HEK293 (cell line): ENCODE measurements around the gene LRRC4C.

Experiments
- CTCF ChIA-PET: fragments of 350-600 bp; formaldehyde crosslinking; extraction: SDS; loops from one replicate; lab custom pipeline; 2021; ENCODE audit warnings: antibody characterized with exemption; lab: Yijun Ruan, JAX
- POLR2A ChIA-PET: fragments of 300-600 bp; formaldehyde crosslinking; extraction: SDS; loops from one replicate; lab custom pipeline; 2020; ENCODE audit warnings: antibody characterized with exemption, inconsistent platforms; lab: Yijun Ruan, JAX
- H3K27ac ChIP-seq: fragments of 200-500 bp; sonication (Bioruptor generic); 2 replicates; pipeline ENCODE4 v1.5.1; 2014; ENCODE audit warnings: low read depth, low read length, control low read depth, inconsistent platforms; ENCODE audit errors: extremely low read depth
- H3K36me3 ChIP-seq, 2 experiments: fragments of 200-500 bp in 1 of 2; sonication (Bioruptor generic) in 1 of 2; 1 replicate in 1 of 2; 2 replicates in 1 of 2; pipeline ENCODE4 v1.5.1; 2014 to 2017; ENCODE audit warnings: inconsistent platforms in 2 of 2, low read length in 2 of 2; ENCODE audit not compliant: control insufficient read depth in 2 of 2, insufficient read depth in 1 of 2
- H3K4me1 ChIP-seq: fragments of 200-500 bp; sonication (Bioruptor generic); 2 replicates; pipeline ENCODE4 v1.5.1; 2014; ENCODE audit warnings: mild to moderate bottlenecking, low read length, inconsistent platforms; ENCODE audit not compliant: control insufficient read depth, insufficient read depth
- H3K4me3 ChIP-seq: 2 replicates; pipeline ENCODE4 v1.5.1; 2011; ENCODE audit warnings: low read depth, mild to moderate bottlenecking, control low read depth, low read length, moderate library complexity
- H3K9me3 ChIP-seq: fragments of 200-500 bp; sonication (Bioruptor generic); 2 replicates; pipeline ENCODE4 v1.5.1; 2014; ENCODE audit warnings: low read depth, low read length, inconsistent platforms; ENCODE audit not compliant: control insufficient read depth, insufficient read depth
- FEZF1 ChIP-seq: fragments of 450-650 bp; formaldehyde crosslinking; IDR thresholded peaks from 2 replicates; pipeline ENCODE4 v1.5.1; 2016; ENCODE audit warnings: missing biosample characterization, missing genetic modification characterization
- PRDM1 ChIP-seq: fragments of 450-650 bp; formaldehyde crosslinking; IDR thresholded peaks from 2 replicates; pipeline ENCODE4; 2016; ENCODE audit warnings: missing biosample characterization, missing genetic modification characterization
- SP3 ChIP-seq: fragments of 450-650 bp; formaldehyde crosslinking; IDR thresholded peaks from 2 replicates; pipeline ENCODE4 v1.5.1; 2016; ENCODE audit warnings: missing biosample characterization, missing genetic modification characterization
- YY1 ChIP-seq: fragments of 450-650 bp; formaldehyde crosslinking; IDR thresholded peaks from 2 replicates; pipeline ENCODE4 v1.5.1; 2018; ENCODE audit warnings: missing biosample characterization, missing genetic modification characterization
- ZBTB11 ChIP-seq: fragments of 450-650 bp; formaldehyde crosslinking; conservative IDR thresholded peaks from 2 replicates; pipeline ENCODE4 v1.5.1; 2016; ENCODE audit warnings: low read depth, missing biosample characterization, missing genetic modification characterization
- ZBTB21 ChIP-seq: fragments of 450-650 bp; formaldehyde crosslinking; IDR thresholded peaks from 2 replicates; pipeline ENCODE4 v1.5.1; 2017; ENCODE audit warnings: missing biosample characterization, missing genetic modification characterization
- ZIC2 ChIP-seq: fragments of 450-650 bp; formaldehyde crosslinking; IDR thresholded peaks from 2 replicates; pipeline ENCODE4 v1.5.1; 2016; ENCODE audit warnings: missing biosample characterization, missing genetic modification characterization
- ZNF155 ChIP-seq: fragments of 450-650 bp; formaldehyde crosslinking; IDR thresholded peaks from 2 replicates; pipeline ENCODE4 v1.5.1; 2016; ENCODE audit warnings: missing biosample characterization, missing genetic modification characterization
- ZNF202 ChIP-seq: fragments of 450-650 bp; formaldehyde crosslinking; IDR thresholded peaks from 2 replicates; pipeline ENCODE4 v1.5.1; 2016; ENCODE audit warnings: missing biosample characterization, missing genetic modification characterization, borderline replicate concordance
- ZNF23 ChIP-seq: fragments of 450-650 bp; formaldehyde crosslinking; IDR thresholded peaks from 2 replicates; pipeline ENCODE4 v1.5.1; 2016; ENCODE audit warnings: missing biosample characterization, missing genetic modification characterization, borderline replicate concordance
- ZNF280D ChIP-seq: fragments of 450-650 bp; formaldehyde crosslinking; IDR thresholded peaks from 2 replicates; pipeline ENCODE4 v1.5.1; 2016; ENCODE audit warnings: missing biosample characterization, missing genetic modification characterization
- ZNF292 ChIP-seq: fragments of 450-650 bp; formaldehyde crosslinking; IDR thresholded peaks from 2 replicates; pipeline ENCODE4 v1.5.1; 2016; ENCODE audit warnings: low read depth, missing biosample characterization, missing genetic modification characterization, borderline replicate concordance
- ZNF391 ChIP-seq: fragments of 450-650 bp; formaldehyde crosslinking; IDR thresholded peaks from 2 replicates; pipeline ENCODE4 v1.5.1; 2016; ENCODE audit warnings: low read depth, missing biosample characterization, missing genetic modification characterization, borderline replicate concordance
- ZNF433 ChIP-seq: fragments of 450-650 bp; formaldehyde crosslinking; IDR thresholded peaks from 2 replicates; pipeline ENCODE4 v1.5.1; 2016; ENCODE audit warnings: missing biosample characterization, missing genetic modification characterization, low read depth
- ZNF449 ChIP-seq: fragments of 450-650 bp; formaldehyde crosslinking; IDR thresholded peaks from 2 replicates; pipeline ENCODE4 v1.5.1; 2017; ENCODE audit warnings: missing biosample characterization, mild to moderate bottlenecking, missing genetic modification characterization, moderate library complexity
- ZNF518A ChIP-seq: fragments of 450-650 bp; formaldehyde crosslinking; conservative IDR thresholded peaks from 2 replicates; pipeline ENCODE4 v1.5.1; 2016; ENCODE audit warnings: low read depth, missing biosample characterization, missing genetic modification characterization
- ZNF548 ChIP-seq: fragments of 450-650 bp; formaldehyde crosslinking; IDR thresholded peaks from 2 replicates; pipeline ENCODE4 v1.5.1; 2016; ENCODE audit warnings: missing biosample characterization, missing genetic modification characterization
- ZNF580 ChIP-seq: fragments of 450-650 bp; formaldehyde crosslinking; IDR thresholded peaks from 2 replicates; pipeline ENCODE4 v1.5.1; 2016; ENCODE audit warnings: missing biosample characterization, missing genetic modification characterization
- ZNF707 ChIP-seq: fragments of 450-650 bp; formaldehyde crosslinking; IDR thresholded peaks from 2 replicates; pipeline ENCODE4 v1.5.1; 2016; ENCODE audit warnings: missing biosample characterization, missing genetic modification characterization
- ZNF776 ChIP-seq: fragments of 450-650 bp; formaldehyde crosslinking; IDR thresholded peaks from 2 replicates; pipeline ENCODE4 v1.5.0; 2017; ENCODE audit warnings: missing biosample characterization, missing genetic modification characterization, borderline replicate concordance
- ZNF785 ChIP-seq: fragments of 450-650 bp; formaldehyde crosslinking; IDR thresholded peaks from 2 replicates; pipeline ENCODE4 v1.5.1; 2016; ENCODE audit warnings: missing biosample characterization, missing genetic modification characterization

The LRRC4C gene

GRCh38 chr11:41404109-41404508, 55.3 kb downstream of the LRRC4C start:
- TF ChIP-seq ZNF280D (tag by site-specific recombination) (no peak), ZNF202 (no peak), ZNF518A (tag by site-specific recombination) (no peak), ZNF548 (no peak), ZNF580 (tag by site-specific recombination) (no peak), ZBTB21 (tag by site-specific recombination) (no peak), YY1 (tag by site-specific recombination) (no peak)
- Histone ChIP-seq H3K4me1 (no peaks in the 10 kb centered on the region), H3K9me3 (no peaks in the 10 kb centered on the region), H3K27ac (no peak overlapping the region), H3K4me3 (no peak overlapping the region), H3K36me3 (no peaks in the 10 kb centered on the region)
- CTCF ChIA-PET: no interaction called here
- POLR2A ChIA-PET: no interaction called here

GRCh38 chr11:41403458-41403857, 56.0 kb downstream of the LRRC4C start:
- Histone ChIP-seq H3K9me3 (no peaks in the 10 kb centered on the region), H3K4me1 (no peaks in the 10 kb centered on the region), H3K36me3 (no peaks in the 10 kb centered on the region), H3K27ac (no peak overlapping the region), H3K4me3 (no peak overlapping the region)
- CTCF ChIA-PET: no interaction called here
- POLR2A ChIA-PET: no interaction called here
- TF ChIP-seq ZNF155 (tag by site-specific recombination) (no peak), FEZF1 (tag by site-specific recombination) (no peak), ZNF449 (tag by site-specific recombination) (no peak), ZNF23 (no peak), ZNF292 (tag by site-specific recombination) (no peak), ZNF433 (tag by site-specific recombination) (no peak), SP3 (no peak), PRDM1 (no peak), ZNF785 (tag by site-specific recombination) (no peak), ZBTB11 (no peak), ZNF707 (tag by site-specific recombination) (no peak), ZNF776 (tag by site-specific recombination) (no peak), ZIC2 (tag by site-specific recombination) (no peak), ZNF391 (tag by site-specific recombination) (no peak)
